Suppressor macrophage treated with lipopolysaccharide for 4 hours (primary cell): ENCODE measurements around the gene ARSJ.

Source experiments
- DNase-seq: peaks from one replicate; pipeline ENCODE4 v3.0.0-alpha.2; 2020

Gene ARSJ

GRCh38 chr4:113982181-113982580 is 2.7 kb upstream of the ARSJ start:
- DNase-seq: no peak

GRCh38 chr4:113981591-113981990 is 2.1 kb upstream of the ARSJ start:
- no peak for DNase-seq

- DNase-seq: no peak
Measured at GRCh38 chr4:113979905-113980615, 613 bp upstream of the ARSJ start.

GRCh38 chr4:113978561-113979147 is 793 bp downstream of the ARSJ start:
- DNase-seq: no peak

GRCh38 chr4:113978105-113978504 is 1.3 kb downstream of the ARSJ start:
- no peak for DNase-seq

- DNase-seq: no peak
Measured at GRCh38 chr4:113977526-113977855, 2.0 kb downstream of the ARSJ start.

GRCh38 chr4:113976741-113977525 is 2.5 kb downstream of the ARSJ start:
- DNase-seq: no peak

- no peak for DNase-seq
Measured at GRCh38 chr4:113975578-113975977, 3.9 kb downstream of the ARSJ start.

- DNase-seq: no peak
Measured at GRCh38 chr4:113974467-113974866, 5.0 kb downstream of the ARSJ start.

GRCh38 chr4:113973345-113973744 is 6.1 kb downstream of the ARSJ start:
- DNase-seq: no peak

GRCh38 chr4:113972781-113973180 is 6.7 kb downstream of the ARSJ start:
- DNase-seq: no peak

- no peak for DNase-seq
Measured at GRCh38 chr4:113971706-113972360, 7.6 kb downstream of the ARSJ start.

- DNase-seq: no peak
Measured at GRCh38 chr4:113969709-113970334, 9.6 kb downstream of the ARSJ start.

- no peak for DNase-seq
Measured at GRCh38 chr4:113968473-113968872, 11.0 kb downstream of the ARSJ start.

- DNase-seq: no peak
Measured at GRCh38 chr4:113967687-113968086, 11.8 kb downstream of the ARSJ start.

GRCh38 chr4:113962719-113963265 is 16.7 kb downstream of the ARSJ start:
- no peak for DNase-seq

- no peak for DNase-seq
Measured at GRCh38 chr4:113962016-113962347, 17.5 kb downstream of the ARSJ start.

GRCh38 chr4:113960684-113961321 is 18.6 kb downstream of the ARSJ start:
- DNase-seq: no peak

- no peak for DNase-seq
Measured at GRCh38 chr4:113959539-113959937, 19.9 kb downstream of the ARSJ start.

GRCh38 chr4:113958766-113959538 is 20.5 kb downstream of the ARSJ start:
- DNase-seq: no peak

- DNase-seq: no peak
Measured at GRCh38 chr4:113957956-113958355, 21.5 kb downstream of the ARSJ start.

- DNase-seq: peak; percentile 6
Measured at GRCh38 chr4:113955948-113956347, 23.5 kb downstream of the ARSJ start.
